Cardiac muscle cell (in vitro differentiated cells and primary cell): ENCODE measurements around the gene ABCA6. TPM values are rescaled to one million over a fixed set of nuclear protein-coding genes. Genes with fewer than 3 reads are reported as not detected.
"Not testable (repeated sequence)": the region's sequence is repeated elsewhere in the genome, so short reads cannot be mapped to it uniquely, and the experiment has no call there.

Source experiments
- DNase-seq, 2 donors: peaks; one replicate each; pipeline versions ENCODE4 v3.0.0 to v3.0.0-alpha.2; 2010 to 2017; ENCODE audit warnings: low read depth in 1 of 2, low spot score in 1 of 2
- H3K27ac ChIP-seq: fragments of 200-600 bp; sonication (generic); 2 replicates; pipeline ENCODE4 v1.5.1; 2016
- H3K27me3 ChIP-seq: fragments of 200-600 bp; sonication (generic); 2 replicates; pipeline ENCODE4 v1.6.0; 2016; ENCODE audit warnings: control low read depth
- H3K36me3 ChIP-seq: fragments of 200-600 bp; sonication (generic); 2 replicates; pipeline ENCODE4 v1.5.1; 2016; ENCODE audit warnings: control low read depth
- H3K4me1 ChIP-seq: fragments of 200-600 bp; sonication (generic); 2 replicates; pipeline ENCODE4 v1.8.1; 2017; ENCODE audit warnings: low read depth, mild to moderate bottlenecking, mixed run types
- H3K4me3 ChIP-seq: fragments of 200-600 bp; sonication (generic); 2 replicates; pipeline ENCODE4 v1.5.1; 2016; ENCODE audit warnings: mild to moderate bottlenecking
- H3K9me3 ChIP-seq: fragments of 200-600 bp; sonication (generic); 2 replicates; pipeline ENCODE4 v1.5.1; 2017; ENCODE audit warnings: low read depth, mild to moderate bottlenecking, control low read depth
- polyA plus RNA-seq: library from polyadenylated mRNA; unstranded; fragments of >200 nt; fragmentation: Nextera tagmentation; extraction: Ambion mirVana; gene quantifications from 2 replicates; pipeline ENCODE4 v1.2.1, GENCODE V29; 2016
- total RNA-seq: library from RNA; depleted of rRNA; stranded (reverse); fragments of >200 nt; gene quantifications from 2 replicates; pipeline ENCODE4 v1.2.3, GENCODE V29; 2016
- TF ChIP-seq, protein P1 (sequence below): IDR thresholded peaks from 2 replicates; pipeline ENCODE4 v1.5.1; 2012; ENCODE audit warnings: low read depth, mild to moderate bottlenecking, low read length

ABCA6 gene
- total and polyA plus RNA-seq, 2 experiments from 2014 or later, result not detected

DNA sequence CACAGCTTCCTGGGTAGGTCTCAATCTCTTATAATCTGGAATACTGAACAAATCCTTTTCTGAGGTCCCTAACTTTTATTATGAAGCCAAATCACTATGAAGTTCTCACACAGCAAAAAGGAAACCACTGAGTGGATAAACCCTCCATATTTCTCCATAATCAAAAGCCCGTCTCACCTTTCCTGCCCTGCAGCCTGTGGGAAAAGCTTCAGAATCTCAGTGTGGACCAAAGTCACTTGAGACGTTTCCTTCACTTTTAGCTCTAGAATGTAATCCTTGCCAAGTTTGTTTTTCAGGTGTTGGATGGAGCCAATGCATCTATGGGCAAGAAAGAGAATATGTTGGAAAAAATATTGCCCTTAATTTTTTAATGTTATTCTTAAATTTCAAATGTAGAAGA, 59.0 kb downstream of the ABCA6 start:
- no peak overlapping the region for H3K27ac ChIP-seq
- no peaks in the 10 kb centered on the region for H3K9me3 ChIP-seq
- H3K27me3 ChIP-seq, result no peaks in the 10 kb centered on the region
- H3K36me3 ChIP-seq, result no peaks in the 10 kb centered on the region
- TF ChIP-seq, protein P1, sequence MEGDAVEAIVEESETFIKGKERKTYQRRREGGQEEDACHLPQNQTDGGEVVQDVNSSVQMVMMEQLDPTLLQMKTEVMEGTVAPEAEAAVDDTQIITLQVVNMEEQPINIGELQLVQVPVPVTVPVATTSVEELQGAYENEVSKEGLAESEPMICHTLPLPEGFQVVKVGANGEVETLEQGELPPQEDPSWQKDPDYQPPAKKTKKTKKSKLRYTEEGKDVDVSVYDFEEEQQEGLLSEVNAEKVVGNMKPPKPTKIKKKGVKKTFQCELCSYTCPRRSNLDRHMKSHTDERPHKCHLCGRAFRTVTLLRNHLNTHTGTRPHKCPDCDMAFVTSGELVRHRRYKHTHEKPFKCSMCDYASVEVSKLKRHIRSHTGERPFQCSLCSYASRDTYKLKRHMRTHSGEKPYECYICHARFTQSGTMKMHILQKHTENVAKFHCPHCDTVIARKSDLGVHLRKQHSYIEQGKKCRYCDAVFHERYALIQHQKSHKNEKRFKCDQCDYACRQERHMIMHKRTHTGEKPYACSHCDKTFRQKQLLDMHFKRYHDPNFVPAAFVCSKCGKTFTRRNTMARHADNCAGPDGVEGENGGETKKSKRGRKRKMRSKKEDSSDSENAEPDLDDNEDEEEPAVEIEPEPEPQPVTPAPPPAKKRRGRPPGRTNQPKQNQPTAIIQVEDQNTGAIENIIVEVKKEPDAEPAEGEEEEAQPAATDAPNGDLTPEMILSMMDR, result no peak
- no peak overlapping the region for H3K4me3 ChIP-seq
- DNase-seq, result no peak
- no peaks in the 10 kb centered on the region for H3K4me1 ChIP-seq

DNA sequence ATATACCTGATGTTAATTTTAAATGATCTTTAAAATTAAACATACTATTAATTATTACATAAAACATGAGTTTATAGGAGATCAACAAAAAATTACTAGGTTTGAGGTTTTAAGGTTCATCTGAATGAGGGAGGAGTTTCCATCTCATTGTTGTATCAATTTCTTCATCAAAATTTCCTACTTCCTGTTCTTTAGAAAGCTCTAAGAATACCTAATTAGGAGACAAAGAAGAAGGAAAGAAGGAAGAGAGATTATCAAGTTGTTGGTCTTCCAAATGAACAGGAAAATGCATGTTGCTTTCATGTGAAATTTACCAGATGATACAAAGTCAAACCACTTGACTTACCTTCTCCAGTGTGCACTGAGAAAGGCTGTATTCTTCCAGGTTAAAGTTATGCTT, 62.8 kb downstream of the ABCA6 start:
- TF ChIP-seq, protein P1, result no peak
- no peaks in the 10 kb centered on the region for H3K9me3 ChIP-seq
- H3K36me3 ChIP-seq, result no peaks in the 10 kb centered on the region
- no peak for DNase-seq
- no peak overlapping the region for H3K27ac ChIP-seq
- no peaks in the 10 kb centered on the region for H3K27me3 ChIP-seq
- no peak overlapping the region for H3K4me3 ChIP-seq
- H3K4me1 ChIP-seq, result no peaks in the 10 kb centered on the region

DNA sequence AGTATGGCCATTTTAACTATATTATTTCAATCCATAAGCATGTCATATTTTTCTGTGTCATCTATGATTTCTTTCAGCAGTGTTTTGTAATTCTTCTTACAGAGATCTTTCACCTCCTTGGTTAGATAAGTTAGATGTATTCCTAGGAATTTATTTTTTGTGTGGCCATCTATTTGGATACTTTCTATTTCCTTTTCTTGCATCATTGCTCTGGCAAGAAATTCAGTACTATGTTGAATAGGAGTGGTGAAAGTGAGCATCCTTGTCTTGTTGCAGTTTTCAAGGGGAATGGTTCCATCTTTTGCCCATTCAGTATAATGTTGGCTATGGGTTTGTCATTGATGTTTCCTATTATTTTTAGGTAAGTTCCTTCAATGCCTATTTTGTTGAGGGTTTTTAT, 65.9 kb downstream of the ABCA6 start:
- TF ChIP-seq, protein P1, result no peak
- Histone ChIP-seq H3K4me3 (no peak overlapping the region), H3K27ac (no peak overlapping the region), H3K9me3 (no peaks in the 10 kb centered on the region), H3K27me3 (no peaks in the 10 kb centered on the region), H3K36me3 (no peaks in the 10 kb centered on the region), H3K4me1 (no peaks in the 10 kb centered on the region)
- DNase-seq, result no peak

DNA sequence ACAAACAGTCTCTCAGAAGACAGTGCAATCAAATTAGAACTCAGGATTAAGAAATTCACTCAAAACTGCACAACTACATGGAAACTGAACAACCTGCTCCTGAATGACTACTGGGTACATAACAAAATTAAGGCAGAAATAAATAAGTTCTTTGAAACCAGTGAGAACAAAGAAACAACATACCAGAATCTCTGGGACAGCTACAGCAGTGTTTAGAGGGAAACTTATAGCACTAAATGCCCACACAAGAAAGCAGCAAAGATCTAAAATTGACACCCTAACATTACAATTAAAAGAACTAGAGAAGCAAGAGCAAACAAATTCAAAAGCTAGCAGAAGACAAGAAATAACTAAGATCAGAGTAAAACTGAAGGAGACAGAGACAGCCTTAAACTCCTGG, 68.3 kb downstream of the ABCA6 start:
- H3K9me3 ChIP-seq, H3K36me3 ChIP-seq, DNase-seq, H3K27me3 ChIP-seq, H3K4me1 ChIP-seq, H3K27ac ChIP-seq, H3K4me3 ChIP-seq: not testable (repeated sequence)

DNA sequence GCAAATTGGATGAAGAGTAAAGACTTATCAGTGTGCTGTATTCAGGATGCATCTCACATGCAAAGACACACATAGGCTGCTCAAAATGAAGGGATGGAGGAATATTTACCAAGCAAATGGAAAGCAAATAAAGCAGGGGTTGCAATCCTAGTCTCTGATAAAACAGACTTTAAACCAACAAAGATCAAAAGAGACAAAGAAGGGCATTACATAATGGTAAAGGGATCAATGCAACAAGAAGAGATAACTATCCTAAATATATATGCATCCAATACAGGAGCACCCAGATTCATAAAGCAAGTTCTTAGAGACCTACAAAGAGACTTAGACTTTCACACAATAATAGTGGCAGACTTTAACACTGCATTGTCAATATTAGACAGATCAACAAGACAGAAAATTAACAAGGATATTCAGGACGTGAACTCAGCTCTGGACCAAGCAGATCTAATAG, 68.9 kb downstream of the ABCA6 start:
- H3K4me3 ChIP-seq, H3K36me3 ChIP-seq, H3K27me3 ChIP-seq, DNase-seq, H3K9me3 ChIP-seq, H3K4me1 ChIP-seq, H3K27ac ChIP-seq: not testable (repeated sequence)

DNA sequence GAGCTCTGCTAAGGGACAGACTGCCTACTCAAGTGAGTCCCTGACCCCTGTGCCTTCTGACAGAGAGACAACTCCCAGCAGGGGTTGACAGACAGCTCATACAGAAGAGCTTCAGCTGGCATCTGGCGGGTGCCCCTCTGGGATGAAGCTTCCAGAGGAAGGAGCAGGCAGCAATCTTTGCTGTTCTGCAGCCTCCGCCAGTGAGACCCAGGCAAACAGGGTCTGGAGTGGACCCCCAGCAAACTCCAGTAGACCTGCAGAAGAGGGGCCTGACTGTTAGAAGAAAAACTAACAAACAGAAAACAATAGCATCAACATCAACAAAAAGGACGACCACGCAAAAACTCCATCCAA, 70.5 kb downstream of the ABCA6 start:
- H3K9me3 ChIP-seq, DNase-seq, H3K27ac ChIP-seq, H3K36me3 ChIP-seq, H3K4me1 ChIP-seq, H3K27me3 ChIP-seq, H3K4me3 ChIP-seq: not testable (repeated sequence)

DNA sequence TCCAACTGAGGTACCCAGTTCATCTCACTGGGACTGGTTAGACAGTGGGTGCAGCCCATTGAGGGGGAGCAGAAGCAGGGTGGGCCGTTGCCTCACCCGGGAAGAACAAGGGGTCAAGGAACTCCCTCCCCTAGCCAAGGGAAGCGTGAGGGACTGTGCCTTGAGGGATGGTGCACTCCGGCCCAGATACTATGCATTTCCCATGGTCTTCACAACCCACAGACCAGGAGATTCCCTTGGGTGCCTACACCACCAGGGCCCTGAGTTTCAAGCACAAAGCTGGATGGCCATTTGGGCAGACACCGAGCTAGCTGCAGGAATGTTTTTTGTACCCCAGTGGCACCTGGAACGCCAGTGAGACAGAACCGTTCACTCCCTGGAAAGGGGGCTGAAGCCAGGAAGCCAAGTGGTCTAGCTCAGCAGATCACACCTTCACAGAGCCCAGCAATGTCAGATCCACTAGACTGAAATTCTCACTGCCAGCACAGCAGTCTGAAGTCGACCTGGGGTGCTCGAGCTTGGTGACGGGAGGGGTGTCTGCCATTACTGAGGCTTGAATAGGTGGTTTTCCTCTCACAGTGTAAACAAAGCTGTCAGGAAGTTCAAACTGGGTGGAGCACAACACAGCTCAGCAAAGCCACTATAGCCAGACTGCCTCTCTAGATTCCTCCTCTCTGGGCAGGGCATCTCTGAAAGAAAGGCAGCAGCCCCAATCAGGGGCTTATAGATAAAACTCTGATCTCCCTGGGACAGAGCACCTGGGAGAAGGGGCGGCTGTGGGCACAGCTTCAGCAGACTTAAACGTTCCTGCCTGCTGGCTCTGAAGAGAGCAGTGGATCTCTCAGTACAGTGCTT, 71.1 kb downstream of the ABCA6 start:
- not testable (repeated sequence) for H3K4me3 ChIP-seq, H3K27ac ChIP-seq, H3K4me1 ChIP-seq, H3K9me3 ChIP-seq, H3K36me3 ChIP-seq, H3K27me3 ChIP-seq, DNase-seq
